A549 (cell line): ENCODE data around the gene BAIAP2L1.
A peak's percentile ranks its signal among the peaks of the same experiment; 100 is the strongest.

Experiments
- CHD2 ChIP-seq: fragments of 150-350 bp; IDR thresholded peaks from 2 replicates; pipeline ENCODE4 v1.6.1; 2014; ENCODE audit warnings: low read length; ENCODE audit not compliant: partially characterized antibody
- EP300 ChIP-seq, 2 experiments: fragments of >200 bp; sonication (Bioruptor Twin); formaldehyde crosslinking; IDR thresholded peaks; 2 replicates in 1 of 2; 3 replicates in 1 of 2; pipeline ENCODE4 v1.6.1; 2016 to 2017
- HOXB5 ChIP-seq: fragments of 250-450 bp; sonication (Bioruptor Pico); IDR thresholded peaks from 2 replicates; pipeline ENCODE4 v1.5.0; 2020; ENCODE audit warnings: mild to moderate bottlenecking, moderate library complexity
- JUN ChIP-seq, 2 experiments: fragments of >200 bp; sonication (Bioruptor Twin); formaldehyde crosslinking; IDR thresholded peaks; 2 replicates in 1 of 2; 3 replicates in 1 of 2; pipeline ENCODE4 v1.6.1; 2016 to 2017
- MAFK ChIP-seq: fragments of 450-650 bp; IDR thresholded peaks from 2 replicates; pipeline ENCODE4 v1.6.1; 2014; ENCODE audit not compliant: partially characterized antibody
- SMC3 ChIP-seq: fragments of >200 bp; sonication (Bioruptor Twin); formaldehyde crosslinking; IDR thresholded peaks from 3 replicates; pipeline ENCODE4 v1.6.1; 2018; ENCODE audit warnings: inconsistent platforms
- TF ChIP-seq, protein P1 (sequence below): IDR thresholded peaks from 2 replicates; pipeline ENCODE4 v1.6.1; 2012; ENCODE audit warnings: low read depth, borderline replicate concordance
- TF ChIP-seq, protein P2 (sequence below): fragments of >200 bp; sonication (Bioruptor Twin); formaldehyde crosslinking; IDR thresholded peaks from 3 replicates; pipeline ENCODE4 v1.5.1; 2016
- TF ChIP-seq, protein P3 (sequence below): fragments of 200-600 bp; sonication (generic); IDR thresholded peaks from 2 replicates; pipeline ENCODE4 v1.6.1; 2016; ENCODE audit warnings: antibody characterized with exemption, mild to moderate bottlenecking, moderate library complexity
- TF ChIP-seq, protein P4 (sequence below): IDR thresholded peaks from 2 replicates; pipeline ENCODE4 v1.6.1; 2012

DNA sequence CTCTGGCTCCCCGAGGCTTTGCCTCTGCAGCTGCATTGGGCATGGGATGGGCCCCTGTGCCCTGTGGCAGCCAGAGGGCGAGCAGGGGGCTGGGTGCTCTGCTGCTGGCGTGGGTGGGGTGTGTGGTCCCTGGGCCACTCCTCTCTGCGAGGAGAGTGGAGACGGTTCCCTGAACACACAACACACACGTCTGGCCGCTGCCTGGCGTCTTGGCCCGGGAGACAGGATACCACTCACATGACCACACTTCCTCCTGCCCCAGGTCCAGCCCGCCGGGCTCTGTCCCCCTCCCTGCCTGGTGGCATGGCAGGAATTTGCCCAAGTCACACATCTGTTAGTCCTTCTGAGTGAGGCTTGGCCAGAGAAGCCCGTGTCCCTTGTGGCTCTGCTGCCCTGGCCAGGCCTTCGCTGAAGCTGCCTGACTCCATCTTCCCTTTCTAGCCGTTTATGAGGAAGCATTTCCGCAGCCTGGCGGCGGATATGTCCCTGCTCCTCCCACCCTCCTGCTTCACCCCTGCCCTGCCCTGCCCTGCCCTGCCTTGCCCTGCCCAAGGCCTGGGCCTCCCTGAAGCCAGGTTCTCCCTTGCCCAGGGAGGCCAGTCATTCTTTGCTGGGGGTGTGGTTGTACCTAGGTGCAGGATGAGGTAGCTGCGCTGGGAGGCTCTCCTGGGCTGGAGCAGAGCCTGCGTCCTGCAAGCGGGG lies 116.4 kb downstream of the BAIAP2L1 start:
- TF ChIP-seq, protein P1, sequence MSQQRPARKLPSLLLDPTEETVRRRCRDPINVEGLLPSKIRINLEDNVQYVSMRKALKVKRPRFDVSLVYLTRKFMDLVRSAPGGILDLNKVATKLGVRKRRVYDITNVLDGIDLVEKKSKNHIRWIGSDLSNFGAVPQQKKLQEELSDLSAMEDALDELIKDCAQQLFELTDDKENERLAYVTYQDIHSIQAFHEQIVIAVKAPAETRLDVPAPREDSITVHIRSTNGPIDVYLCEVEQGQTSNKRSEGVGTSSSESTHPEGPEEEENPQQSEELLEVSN = no peak
- TF ChIP-seq CHD2 (no peak), SMC3 (no peak), MAFK (no peak), EP300 (IDR thresholded peaks at IDR 0.05) (no peak), JUN (IDR thresholded peaks at IDR 0.05) (no peak; a peak in 1 of 5 replicates), HOXB5 (no peak)
- TF ChIP-seq, protein P2, sequence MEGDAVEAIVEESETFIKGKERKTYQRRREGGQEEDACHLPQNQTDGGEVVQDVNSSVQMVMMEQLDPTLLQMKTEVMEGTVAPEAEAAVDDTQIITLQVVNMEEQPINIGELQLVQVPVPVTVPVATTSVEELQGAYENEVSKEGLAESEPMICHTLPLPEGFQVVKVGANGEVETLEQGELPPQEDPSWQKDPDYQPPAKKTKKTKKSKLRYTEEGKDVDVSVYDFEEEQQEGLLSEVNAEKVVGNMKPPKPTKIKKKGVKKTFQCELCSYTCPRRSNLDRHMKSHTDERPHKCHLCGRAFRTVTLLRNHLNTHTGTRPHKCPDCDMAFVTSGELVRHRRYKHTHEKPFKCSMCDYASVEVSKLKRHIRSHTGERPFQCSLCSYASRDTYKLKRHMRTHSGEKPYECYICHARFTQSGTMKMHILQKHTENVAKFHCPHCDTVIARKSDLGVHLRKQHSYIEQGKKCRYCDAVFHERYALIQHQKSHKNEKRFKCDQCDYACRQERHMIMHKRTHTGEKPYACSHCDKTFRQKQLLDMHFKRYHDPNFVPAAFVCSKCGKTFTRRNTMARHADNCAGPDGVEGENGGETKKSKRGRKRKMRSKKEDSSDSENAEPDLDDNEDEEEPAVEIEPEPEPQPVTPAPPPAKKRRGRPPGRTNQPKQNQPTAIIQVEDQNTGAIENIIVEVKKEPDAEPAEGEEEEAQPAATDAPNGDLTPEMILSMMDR = no peak
- TF ChIP-seq, protein P3, sequence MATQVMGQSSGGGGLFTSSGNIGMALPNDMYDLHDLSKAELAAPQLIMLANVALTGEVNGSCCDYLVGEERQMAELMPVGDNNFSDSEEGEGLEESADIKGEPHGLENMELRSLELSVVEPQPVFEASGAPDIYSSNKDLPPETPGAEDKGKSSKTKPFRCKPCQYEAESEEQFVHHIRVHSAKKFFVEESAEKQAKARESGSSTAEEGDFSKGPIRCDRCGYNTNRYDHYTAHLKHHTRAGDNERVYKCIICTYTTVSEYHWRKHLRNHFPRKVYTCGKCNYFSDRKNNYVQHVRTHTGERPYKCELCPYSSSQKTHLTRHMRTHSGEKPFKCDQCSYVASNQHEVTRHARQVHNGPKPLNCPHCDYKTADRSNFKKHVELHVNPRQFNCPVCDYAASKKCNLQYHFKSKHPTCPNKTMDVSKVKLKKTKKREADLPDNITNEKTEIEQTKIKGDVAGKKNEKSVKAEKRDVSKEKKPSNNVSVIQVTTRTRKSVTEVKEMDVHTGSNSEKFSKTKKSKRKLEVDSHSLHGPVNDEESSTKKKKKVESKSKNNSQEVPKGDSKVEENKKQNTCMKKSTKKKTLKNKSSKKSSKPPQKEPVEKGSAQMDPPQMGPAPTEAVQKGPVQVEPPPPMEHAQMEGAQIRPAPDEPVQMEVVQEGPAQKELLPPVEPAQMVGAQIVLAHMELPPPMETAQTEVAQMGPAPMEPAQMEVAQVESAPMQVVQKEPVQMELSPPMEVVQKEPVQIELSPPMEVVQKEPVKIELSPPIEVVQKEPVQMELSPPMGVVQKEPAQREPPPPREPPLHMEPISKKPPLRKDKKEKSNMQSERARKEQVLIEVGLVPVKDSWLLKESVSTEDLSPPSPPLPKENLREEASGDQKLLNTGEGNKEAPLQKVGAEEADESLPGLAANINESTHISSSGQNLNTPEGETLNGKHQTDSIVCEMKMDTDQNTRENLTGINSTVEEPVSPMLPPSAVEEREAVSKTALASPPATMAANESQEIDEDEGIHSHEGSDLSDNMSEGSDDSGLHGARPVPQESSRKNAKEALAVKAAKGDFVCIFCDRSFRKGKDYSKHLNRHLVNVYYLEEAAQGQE = no peak
- TF ChIP-seq, protein P4, sequence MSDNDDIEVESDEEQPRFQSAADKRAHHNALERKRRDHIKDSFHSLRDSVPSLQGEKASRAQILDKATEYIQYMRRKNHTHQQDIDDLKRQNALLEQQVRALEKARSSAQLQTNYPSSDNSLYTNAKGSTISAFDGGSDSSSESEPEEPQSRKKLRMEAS = 0 out of 2 replicates have a peak, but pooled peaks have one; percentile 28
